HTERT RPE-1 (cell line): ENCODE results near the gene APOL2.
"Not testable (repeated sequence)": the region's sequence is repeated elsewhere in the genome, so short reads cannot be mapped to it uniquely, and the experiment has no call there.

ENCODE experiments used
- in situ Hi-C: fragments of 300-500 bp; cut with MboI; formaldehyde crosslinking; loops from 4 replicates; pipeline ENCODE4 v1.14.3; 2020; ENCODE audit warnings: low sequenced_read_pairs

APOL2 gene

DNA sequence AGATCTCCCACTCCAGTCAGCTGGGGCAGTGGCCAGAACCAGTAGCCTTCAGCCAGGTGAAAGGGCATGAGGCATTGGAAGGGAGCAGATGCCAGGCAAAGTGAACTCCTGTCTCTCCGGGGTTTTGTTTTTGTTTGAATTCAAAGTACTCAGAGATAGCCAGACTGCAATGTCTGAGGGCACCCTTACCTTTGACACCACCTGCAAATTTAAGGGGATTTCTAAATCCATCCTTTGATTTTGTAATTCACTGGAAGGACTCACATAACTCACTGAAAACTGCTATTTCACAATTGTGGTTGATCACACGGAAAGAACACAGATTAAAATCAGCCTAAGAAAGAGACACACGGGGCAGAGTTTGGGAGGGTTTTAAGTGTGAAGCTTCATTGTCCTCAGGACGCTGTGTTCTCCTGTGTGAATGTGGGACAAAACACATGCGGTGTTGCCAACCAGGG is 23.9 kb upstream of the APOL2 start:
- in situ Hi-C loops, result not testable (repeated sequence)

DNA sequence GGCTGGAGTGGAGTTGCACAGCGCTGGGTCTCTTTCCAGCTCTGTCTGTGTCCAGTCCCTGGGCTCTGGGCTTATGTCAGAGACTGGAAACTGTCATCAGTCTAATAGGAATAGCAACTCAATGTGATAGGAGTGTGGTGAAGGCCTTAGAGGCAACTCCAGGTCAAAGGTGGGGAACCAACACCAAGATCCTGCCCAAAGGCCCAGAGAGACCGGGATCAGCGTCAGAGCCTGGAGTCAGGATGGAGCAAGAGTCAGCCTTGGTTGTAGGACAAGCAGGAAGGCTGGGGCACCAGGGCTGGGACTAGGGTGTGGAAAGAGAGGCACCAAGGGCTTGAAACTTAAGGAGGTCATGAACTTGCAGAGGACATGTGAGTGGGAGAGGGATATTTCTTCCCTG is 23.0 kb upstream of the APOL2 start:
- in situ Hi-C loops, result not testable (repeated sequence)

DNA sequence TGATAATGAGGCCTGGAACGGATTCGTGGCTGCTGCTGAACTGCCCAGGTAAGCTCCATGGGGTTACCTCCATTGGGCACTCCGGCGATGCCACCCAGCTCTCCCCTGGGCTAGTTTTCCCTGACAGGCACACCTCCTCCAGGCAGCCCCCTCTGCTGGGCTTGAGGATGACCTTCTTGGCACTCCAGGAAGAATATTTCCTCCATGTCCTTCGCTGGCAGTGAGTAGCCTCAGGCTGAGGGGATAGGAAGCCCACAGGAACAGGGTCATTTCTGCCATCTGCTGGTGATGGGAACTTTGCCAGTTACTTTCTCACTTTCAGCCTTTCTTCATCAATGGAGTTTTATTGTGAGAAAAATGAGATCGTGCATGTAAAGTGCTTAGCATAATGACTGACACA is 22.3 kb upstream of the APOL2 start:
- in situ Hi-C loops, result not testable (repeated sequence)

DNA sequence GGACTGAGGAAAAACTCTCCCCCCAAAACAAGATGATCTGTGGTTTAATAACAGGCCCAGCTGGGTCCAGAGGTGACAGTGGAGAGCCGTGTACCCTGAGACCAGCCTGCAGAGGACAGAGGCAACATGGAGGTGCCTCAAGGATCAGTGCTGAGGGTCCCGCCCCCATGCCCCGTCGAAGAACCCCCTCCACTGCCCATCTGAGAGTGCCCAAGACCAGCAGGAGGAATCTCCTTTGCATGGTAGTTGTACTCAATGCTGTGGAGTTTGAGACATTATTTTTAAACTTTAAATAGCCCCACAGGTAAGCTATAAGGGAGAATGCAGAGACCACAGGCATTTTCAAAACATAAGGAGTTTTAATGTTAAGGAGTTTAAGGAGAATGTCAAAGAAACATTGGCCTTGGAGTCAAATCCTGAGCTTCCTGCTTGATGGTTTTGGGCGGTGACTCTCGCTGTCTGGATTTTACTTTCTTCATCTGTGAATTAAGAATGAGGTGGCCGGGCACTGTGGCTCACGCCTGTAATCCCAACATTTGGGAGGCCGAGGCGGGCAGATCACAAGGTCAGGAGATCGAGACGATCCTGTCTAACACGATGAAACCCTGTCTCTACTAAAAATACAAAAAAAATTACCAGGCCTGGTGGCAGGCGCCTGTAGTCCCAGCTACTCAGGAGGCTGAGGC is 20.4 kb upstream of the APOL2 start:
- in situ Hi-C loops, result no loop called here

DNA sequence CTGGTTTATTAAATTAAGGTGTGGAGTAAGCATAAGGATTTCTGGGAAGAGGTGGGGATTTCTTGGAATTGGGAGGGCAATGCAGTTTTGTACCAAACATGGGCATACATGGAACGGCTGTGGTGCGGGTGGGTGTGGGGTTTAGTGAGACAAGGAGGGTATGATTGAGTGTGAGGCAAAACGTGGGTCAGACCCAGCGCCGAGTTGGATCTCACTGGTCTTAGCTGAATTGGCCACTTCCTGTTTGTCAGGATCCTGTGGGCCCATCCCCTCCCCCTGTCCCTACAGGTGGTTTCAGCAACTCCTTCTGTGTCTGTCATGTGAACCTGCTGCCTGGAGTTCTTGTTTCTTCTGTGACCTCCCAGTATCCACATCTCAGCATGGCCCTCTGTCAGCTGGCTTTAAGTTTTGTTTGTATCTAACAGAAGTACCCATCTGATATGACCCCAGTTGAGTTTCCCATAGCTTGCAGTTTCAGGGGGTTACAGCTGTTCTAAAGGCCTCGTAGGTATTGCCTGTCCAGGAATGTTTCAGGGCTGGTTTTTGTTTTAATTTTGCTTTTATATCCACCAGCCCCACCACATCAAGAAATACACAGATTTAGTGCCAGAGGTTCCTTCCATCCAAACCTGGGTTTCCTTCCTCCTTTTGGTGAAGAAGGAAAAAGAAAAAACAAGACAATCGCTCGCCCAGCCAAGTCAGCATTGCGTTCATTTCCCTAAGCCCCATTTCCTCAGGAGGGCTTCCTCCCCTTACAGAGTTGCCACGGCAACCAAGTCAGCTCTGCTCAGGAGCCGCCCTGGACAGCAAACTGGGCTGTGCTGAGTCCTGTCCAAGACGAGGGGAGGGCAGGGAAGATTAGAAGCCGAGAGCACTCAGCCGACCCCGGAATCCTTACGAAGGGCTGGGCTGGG is 19.6 kb upstream of the APOL2 start:
- in situ Hi-C loops, result no loop called here

DNA sequence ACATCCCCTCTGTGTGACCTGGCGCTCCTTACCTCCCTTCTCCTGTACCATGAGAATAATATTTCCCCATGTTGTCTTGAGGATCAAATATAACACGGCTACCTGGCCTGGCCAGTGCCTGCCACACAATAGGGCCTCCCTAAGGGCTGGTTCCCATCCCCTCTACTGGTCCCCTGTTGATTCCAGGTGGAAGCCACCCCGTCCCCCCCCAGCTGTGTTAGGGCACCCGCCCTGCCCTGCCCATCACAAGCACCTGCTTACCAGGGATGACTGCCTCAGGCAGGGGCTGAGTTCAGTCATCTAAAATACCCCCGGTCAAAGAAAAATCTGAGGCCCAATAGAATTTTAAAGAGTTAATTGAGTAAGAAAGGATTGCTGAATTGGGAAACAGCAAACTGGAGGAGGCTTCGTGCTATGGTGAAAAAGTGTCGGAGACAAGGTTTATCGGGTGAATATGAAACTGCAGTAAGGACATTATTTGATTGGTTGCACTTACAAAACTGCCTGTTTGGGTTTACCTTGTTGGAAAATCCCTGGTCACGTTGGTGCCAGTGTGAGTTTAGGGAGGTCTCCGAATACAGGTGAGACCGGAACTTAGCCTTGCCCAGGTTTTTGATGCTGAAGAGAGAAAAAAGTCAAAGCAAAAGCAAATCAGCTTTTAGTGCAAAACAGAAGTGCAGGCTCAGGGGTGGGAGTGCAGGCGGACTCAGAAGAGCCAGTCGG is 18.8 kb upstream of the APOL2 start:
- in situ Hi-C loops, result no loop called here

DNA sequence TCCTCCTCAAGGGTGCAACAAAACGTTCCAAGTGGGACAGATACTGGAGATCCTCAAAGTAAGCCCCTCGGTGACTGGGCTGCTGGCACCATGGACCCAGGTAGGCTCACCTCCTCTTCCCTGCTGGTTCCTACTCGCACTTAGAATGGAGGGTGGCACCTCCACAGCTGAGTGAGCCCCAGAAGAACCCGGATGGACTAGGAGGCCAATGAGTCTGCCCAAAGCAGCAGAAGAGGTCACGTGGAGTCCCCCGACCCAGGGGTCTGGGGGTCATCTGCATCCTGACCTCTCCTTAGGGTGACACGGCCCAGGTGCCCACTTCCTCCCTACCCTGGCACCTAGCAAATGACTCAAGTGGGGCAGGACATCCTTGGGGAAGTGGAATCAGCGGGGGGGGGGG is 18.0 kb upstream of the APOL2 start:
- in situ Hi-C loops, result no loop called here

DNA sequence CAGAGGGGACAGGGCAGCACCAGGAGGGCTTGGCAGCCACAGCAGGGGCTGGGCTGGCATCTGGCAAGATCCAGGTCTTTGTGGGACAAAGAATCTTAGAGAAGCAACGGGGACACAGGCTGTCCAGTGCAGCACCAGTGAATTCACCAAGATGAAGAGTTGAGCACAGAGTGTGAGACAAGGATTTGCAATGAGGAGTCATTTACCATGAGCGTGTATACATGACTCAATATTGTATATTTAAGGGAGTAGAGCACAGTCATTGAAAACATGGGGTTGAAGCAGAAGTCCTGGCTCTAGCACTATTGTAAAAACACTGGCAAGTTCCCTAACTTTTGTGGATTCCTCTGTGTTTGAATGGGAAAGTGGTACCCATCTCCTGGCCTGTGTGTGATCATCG is 17.2 kb upstream of the APOL2 start:
- in situ Hi-C loops, result no loop called here

DNA sequence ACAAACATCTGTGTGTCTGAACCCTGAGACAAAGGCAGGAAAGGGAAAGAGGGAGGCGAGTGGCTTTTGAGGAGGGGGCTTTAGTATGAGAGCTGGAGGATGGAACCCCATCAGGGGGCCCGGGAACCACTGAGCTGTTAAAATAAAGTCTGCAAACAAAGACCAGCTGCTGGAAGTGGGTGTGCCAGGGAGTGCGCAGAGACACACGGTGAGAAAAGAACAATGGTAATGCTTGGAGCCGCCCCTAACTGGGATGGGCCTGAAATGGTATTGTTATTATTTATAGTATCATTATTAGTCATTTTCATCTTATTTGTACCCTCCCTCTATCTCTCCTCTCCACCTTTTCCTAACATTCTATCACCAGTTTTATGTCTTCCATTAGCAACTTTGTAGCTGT is 16.2 kb upstream of the APOL2 start:
- in situ Hi-C loops, result not testable (repeated sequence)

DNA sequence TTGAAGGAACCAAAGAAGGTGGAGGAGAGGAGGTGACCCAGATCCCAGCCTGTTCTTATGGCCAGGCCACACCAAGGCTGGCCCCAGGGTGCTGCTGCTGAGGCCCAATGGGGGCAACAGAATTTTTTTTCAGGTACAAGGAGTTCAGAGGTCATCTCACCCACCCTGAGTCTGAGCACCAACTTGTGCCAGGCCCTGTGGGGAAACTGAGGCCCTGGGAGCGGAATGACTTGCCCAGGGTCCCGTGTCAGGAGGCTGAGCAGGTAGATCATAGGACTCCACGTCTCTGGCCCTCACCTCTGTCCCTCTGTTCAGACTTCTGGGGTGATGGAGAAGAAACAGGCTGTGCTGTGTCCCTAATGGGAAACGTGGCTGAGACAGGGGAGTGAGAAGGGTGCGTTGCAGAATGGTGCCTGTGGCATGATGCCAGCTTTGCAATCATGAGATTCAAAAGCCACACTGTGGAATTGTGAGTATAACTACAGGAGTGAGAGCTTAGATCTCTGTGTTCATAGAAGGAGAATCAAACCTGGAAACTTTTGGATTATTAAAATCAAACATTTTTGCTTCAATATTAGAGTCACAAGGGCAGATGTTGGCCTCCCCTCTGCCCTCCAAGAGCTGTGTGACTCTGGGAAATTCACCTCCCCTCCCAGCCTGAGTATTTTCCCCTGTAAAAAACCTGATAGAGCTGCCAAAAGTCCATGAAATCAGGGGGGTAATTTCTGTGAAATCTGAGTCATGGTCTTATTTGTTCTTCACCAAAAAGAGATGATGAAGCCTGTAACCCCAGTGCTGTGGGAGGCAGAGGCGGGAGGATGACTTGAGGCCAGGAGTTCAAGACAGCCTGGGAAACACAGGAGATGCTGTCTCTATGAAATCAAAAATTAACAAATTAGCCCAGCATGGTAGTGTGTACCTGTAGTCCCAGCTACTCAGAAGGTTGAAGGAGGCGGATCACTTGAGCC is 14.5 kb upstream of the APOL2 start:
- in situ Hi-C loops, result no loop called here

DNA sequence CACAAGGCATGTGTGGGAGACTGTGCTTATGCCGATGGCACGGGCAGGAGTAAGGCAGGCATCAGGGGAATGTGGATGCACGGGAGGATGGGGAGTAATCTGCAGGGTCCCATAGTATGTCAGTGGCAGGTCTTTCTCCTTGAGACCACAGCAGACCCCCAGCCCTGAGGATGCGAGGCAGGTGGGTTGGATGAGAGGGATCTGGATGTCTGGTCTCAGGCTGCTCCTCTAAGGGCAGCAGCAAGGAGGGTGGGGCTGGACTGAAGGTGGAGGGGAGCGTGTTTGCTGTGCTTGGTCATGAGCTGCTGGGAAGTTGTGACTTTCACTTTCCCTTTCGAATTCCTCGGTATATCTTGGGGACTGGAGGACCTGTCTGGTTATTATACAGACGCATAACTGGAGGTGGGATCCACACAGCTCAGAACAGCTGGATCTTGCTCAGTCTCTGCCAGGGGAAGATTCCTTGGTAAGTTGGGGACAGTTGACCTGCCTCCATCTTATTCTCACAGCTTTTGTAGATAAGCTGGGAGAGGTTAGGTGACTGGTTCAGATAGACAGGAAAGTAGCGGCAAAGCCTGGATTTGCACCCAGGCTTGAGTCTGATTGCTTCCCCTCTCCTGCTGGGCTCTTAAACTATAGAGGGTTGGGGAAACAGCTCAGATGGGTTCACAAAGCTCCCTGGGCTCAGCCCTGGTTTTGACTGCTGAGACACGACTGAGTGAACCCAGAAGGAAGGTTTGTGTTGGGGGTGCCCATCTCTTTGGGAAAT is 13.6 kb upstream of the APOL2 start, which contains the start of gene APOL1:
TSS of gene APOL1 (plus strand) at position 380 of the 769 bp plus-strand sequence. CDS start 1,823 bp downstream, outside the sequence.
- in situ Hi-C loops, result no loop called here

DNA sequence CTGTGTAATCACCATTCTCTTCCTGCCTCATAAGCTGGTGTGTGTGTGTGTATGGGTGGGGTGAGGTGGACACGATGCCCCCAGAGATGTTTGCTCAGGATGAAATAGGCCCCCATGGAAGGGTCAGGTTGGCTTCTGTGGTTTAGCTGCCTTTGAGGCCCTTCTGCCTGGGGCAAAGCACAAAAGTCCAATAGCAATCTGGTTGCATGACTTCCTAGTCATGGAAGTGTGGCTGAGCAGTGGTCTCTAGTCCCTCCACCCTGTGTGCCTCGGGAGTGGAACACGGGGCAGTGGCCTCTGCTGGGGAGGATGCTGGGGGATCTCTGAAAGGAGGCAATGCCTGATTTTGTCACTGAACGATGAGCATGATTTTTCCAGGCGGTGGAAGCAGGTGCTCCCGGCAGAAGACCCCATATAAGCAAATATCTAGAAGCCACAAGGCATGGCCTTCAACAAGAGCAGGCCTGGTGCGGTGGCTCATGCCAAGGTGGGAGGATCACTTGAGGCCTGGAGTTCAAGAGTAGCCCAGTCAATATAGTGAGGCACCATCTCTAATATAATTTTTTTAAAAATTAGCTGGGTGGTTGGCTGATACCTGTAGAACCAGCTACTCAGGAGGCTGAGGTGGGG is 12.8 kb upstream of the APOL2 start:
- in situ Hi-C loops, result not testable (repeated sequence)

DNA sequence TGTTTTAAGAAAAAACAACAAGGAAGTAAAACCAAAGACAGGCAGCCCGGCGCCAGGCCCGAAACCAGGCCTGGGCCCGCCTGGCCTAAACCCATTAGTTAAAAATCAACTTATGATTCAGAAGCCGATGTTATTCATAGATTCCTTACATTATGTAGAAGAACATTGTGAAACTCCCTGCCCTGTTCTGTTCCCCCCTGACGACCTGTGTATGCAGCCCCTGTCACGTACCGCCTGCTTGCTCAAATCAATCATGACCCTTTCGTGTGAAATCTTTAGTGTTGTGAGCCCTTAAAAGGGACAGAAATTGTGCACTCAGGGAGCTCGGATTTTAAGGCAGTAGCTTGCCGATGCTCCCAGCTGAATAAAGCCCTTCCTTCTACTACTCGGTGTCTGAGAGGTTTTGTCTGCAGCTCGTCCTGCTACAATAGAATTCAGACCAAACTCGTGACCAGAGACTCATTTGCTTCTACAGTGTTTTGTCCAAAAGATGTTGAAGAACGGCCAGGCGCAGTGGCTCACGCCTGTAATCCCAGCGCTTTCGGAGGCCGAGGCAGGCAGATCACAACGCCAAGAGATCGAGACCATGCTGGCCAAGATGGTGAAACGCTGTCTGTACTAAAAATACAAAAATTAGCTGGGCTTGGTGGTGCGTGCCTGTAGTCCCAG is 11.1 kb upstream of the APOL2 start:
- in situ Hi-C loops, result not testable (repeated sequence)

DNA sequence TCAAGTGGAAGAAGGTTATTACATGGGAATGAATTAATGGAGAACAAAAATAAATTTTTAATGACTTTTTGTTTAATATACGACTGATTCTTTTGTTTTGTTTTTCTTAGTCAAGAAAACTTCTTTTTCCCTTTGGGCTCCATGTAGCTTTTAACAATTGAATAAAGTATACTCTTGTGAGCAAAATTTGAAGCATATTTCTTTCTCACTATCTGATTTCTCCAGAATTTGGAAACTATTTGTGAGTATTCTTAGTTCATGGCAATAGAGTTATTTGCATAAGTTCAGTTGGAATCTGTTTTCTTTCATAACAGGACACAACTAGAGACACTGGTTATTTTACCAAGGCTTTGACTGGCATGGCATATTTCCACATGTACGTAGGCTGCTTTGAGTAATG is 9.8 kb upstream of the APOL2 start:
- in situ Hi-C loops, result no loop called here

DNA sequence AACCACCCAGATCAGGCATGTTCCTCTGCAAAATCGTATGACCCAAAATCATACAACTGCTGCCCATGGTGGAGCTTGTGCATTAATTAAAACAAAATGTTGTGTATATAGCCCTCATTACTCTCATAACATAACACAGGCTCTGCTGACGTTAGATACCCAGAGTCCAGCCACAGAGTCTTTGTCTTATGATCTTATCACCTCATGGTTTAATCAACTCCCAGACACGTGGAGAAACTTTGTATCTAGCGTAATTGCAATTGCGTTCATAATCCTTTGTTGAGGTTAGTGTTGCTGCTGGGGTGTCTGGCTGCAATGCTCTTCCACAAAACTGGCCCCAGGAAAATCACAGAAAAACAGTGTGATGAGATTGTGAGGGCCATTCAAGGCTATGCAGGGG is 8.6 kb upstream of the APOL2 start:
- in situ Hi-C loops, result no loop called here

DNA sequence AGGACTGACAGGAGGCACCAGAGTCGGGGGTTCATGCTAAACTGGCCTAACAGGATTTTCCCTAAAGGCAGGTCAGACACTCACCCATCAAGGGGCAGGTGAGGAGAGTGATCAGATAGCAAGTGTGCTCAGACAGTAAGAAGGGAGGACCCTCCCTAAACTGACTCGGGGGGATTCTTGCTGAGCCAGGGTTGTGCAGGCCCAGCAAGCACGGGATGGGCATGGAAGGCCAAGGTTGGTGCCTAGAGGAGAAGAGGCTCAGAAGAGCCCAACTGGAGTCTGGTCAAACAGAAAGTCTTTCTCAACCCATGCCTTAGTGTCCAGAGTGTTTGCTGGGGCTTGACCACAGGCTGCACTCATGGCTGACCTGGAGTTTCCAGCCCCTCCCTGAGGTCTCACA is 7.4 kb upstream of the APOL2 start:
- in situ Hi-C loops, result no loop called here

DNA sequence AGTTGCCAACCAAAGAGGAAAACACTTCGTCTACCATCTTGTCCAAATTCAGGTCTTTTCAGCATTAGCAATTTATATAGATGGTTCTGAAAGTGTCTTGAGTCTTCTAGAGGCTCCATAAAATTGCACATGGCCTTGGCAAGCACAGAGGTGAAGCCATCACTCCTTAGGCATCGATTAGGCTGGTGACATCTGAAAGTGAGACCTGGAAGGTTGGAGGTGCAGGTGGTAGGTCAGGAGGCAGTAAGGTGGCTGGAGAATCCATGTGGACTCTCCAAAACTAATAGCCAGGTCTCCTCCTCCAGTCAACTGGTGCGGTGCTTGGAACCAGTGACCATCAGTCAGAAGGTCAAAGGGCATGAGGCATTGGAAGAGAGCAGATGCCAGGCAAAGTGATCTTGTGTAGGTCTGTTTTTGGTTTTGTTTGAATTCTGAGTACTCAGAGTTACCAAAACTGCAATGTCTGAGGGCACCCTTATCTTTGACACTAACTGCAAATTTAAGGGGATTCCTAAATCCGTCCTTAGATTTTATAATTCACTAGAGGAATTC is 6.6 kb upstream of the APOL2 start:
- in situ Hi-C loops, result no loop called here
